GM18868 (cell line): ENCODE results near the gene EXOSC2.
A peak's percentile ranks its signal among the peaks of the same experiment; 100 is the strongest.

Experiments used
- ATAC-seq: cut with Tn5 transposase; IDR thresholded peaks from one replicate; pipeline ENCODE4 v1.9.1; 2021; ENCODE audit warnings: mild to moderate bottlenecking, moderate library complexity; ENCODE audit not compliant: unreplicated experiment

The EXOSC2 gene

DNA sequence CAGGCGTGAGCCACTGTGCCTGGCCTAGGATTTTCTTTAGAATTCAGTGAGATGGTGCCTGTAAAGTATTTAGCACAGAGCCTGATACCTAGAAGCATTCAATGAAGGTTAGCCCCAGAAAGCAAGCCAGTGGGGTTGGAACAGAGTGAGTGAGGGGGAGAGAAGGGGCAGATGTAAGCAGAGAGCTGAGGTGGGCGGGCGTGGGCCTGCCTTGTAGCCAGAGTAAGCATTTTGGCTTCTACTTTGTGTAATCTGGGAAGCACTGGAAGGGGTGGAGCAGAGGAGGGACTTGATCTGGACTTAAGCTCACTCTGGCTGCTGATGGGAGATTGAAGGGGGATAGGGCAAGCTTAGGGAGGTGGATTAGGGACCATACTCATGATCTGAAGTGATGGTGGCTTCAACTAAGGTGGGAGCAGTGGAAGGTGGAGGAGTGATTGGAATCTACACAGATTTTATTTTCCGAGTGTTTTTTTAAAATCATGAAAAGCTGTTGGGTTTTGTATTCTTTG lies 2.6 kb downstream of the EXOSC2 start:
- ATAC-seq, result no peak

DNA sequence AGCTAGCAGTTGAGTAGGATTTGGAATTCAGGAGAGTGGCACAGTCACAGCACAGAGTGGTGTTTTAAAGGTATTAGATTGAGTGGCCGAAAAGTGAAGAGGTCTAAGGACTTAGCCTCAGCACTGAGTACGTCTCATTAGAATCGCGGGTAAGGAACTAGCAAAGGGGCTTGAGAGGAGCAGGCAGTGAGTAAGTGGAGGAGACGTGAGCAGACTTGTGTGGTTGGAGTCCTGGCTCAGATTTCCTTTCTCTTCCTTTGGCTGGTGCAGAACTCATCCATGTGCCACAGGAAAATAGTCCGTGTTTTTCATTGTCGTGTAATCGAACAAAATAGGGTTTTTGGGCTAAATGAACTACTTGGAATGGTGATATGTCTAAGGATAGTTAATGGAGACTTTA lies 3.4 kb downstream of the EXOSC2 start:
- ATAC-seq, result no peak

DNA sequence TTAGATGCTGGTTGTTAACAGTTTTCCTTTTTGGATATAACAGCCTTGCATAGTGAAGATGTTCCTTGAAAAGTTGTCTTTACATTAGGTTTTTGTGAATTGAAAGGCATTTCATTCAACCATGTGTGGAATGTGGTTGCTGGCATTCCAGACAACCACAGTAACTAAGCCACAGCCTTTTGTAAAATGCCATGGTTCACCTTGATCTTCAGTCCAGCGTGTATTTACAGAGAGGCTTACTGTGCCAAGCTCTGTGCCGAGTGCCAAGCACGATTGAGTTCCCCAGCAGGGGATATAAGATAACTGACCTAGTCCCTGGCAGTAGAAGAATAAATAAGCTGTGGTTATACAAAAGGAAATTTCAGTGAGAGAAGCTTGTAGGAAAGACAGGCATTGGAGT lies 4.9 kb downstream of the EXOSC2 start:
- ATAC-seq, result no peak

DNA sequence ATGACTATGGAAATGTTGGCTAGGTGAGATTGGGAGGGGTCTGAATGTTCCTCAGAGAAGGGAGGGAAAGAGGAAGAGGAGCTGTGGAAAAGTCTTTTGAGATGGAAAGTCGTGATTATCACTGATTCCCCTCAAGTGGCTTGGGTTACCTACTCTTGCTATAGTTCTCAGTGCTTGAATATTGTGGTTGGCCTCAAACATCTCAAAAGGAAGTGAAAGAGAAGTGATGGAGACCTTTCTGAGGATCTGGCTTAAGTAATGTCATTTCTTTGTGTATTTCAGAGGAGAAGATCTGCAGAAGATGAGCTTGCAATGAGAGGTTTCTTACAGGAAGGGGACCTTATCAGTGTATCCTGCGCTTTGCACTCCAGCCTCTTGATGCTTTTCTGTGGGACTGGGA lies 5.5 kb downstream of the EXOSC2 start:
- ATAC-seq, result no peak

DNA sequence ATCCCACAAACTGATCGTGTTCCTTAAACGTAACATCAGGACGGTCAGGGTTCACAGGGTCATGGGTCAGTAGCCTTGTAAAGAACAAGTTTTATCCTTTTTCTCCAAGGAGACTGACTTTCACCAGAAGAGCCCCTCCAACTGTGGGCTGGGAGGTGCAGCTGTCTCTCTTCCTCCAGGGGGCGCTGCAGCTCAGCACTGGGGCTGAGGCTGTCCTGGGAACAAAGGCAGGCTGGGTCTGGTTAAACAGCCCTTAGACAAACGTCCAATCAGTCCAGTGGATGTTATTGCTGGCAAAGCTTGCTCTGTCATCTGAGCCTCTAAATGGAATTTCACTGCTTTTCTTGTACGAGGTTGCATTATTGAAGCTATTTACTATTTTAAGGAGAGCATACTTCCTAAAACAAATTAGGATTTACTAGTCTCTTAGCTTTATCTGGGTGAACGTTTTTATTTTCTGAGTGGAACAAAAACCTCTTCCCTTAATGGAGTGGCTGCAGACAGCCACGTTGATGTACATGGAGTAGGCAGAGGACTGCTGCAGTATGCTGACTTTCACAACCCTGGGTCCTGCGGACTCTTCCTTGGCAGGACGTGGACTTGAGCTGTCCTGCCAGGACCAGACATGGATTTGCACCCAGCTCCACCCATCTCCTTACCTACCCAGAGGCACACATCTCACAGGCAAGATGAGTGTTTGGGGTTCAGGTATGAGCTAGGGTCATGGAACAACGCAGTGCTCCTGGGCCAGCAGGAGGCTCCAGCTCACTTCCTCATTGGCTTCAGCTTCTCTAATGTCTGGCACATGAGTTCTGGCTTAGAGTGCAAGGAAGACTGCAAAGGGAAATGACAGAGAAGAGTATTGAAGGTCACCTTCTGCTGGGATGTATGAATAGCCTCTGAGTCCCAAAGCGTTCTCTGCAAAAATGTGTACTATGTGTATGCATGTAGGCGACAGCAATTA lies 7.8 kb downstream of the EXOSC2 start:
- ATAC-seq, result no peak

DNA sequence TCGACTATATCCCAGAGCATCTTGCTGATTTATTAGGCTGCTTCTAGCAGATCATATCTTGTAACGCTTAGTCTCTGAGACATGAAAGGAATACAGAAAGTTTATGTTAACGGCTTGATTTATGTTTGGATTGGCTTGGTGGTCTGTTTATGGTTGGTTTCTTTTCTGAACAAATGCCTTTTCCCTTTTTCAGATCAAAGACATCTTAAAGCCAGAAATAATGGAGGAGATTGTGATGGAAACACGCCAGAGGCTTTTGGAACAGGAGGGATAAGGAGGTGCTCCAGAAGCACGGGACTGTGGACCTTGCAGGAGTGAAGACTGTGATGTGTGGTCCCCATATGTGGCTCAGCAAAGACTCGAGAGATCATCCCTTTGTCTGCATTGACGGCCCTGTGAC lies 9.9 kb downstream of the EXOSC2 start:
- no peak for ATAC-seq

DNA sequence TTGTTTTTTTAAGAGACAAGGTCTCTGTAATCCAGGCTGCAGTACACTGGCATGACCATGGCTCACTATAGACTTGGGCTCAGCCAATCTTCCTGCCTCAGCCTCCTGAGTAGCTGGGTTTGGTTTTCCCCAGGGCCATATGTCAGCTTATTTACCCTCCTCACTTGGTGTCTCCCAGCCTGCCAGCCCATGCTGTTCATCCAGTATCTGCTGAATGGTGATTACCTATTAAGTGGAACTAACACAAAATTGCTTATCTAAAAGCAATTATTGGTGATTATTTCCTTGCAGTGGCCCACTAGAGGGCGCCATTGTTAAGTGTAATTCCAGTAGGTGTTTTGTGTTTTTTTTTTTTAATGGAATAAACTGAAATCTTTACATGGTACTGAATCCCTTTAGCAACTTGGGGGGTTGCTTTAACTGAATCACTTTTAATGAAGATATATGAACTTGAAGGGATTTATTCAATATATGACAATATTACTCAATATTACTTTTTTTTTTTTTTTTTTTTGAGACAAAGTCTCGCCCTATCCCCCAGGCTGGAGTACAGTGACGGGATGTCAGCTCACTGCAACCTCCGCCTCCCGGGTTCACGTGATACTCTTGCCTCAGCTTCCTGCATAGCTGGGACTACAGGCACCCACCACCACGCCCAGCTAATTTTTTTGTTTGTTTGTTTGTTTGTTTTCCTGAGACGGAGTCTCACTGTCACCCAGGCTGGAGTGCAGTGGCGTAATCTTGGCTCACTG lies 13.8 kb downstream of the EXOSC2 start:
- no peak for ATAC-seq

DNA sequence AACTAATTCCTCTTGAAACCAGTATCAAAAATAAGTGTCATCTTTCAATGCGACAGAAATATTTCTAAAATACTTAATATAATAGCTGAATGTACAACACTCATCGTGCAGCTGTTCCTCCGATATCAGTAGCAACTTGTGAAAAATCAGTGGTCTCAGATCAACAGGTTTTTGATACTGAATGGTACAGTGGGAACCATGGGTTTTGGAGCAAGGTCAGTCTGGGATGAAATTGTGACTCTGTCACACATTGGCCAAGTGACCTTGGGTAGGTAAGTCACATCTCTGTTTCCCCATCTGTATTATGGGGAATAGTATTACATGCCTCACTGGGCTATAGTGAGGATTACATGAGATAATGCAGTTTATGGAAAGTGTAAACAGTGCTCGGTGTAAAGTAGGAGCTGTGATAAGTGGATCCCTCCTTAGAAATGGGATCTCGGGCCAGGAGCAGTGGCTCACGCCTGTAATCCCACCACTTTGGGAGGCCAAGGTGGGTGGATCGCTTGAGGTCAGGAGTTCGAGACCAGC lies 17.3 kb downstream of the EXOSC2 start:
- ATAC-seq, result no peak

DNA sequence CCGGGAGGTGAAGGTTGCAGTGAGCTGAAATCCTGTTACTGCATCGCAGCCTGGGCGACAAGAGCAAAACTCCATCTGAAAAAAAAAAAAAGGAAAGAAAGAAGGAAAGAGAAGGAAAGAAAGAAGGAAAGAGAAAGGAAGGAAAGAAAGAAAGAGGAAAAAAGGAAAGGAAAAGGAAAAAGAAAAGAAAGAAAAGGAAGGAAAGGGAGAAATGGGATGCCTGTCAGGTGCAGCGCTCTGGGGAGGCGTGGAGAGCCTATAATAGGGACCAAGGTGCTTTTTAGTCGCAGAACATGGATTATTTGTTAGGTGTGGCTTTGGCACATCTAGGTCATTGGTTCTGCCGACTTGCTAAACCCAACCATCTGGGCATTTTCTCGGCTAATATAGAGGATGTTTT lies 17.9 kb downstream of the EXOSC2 start:
- ATAC-seq, result no peak

DNA sequence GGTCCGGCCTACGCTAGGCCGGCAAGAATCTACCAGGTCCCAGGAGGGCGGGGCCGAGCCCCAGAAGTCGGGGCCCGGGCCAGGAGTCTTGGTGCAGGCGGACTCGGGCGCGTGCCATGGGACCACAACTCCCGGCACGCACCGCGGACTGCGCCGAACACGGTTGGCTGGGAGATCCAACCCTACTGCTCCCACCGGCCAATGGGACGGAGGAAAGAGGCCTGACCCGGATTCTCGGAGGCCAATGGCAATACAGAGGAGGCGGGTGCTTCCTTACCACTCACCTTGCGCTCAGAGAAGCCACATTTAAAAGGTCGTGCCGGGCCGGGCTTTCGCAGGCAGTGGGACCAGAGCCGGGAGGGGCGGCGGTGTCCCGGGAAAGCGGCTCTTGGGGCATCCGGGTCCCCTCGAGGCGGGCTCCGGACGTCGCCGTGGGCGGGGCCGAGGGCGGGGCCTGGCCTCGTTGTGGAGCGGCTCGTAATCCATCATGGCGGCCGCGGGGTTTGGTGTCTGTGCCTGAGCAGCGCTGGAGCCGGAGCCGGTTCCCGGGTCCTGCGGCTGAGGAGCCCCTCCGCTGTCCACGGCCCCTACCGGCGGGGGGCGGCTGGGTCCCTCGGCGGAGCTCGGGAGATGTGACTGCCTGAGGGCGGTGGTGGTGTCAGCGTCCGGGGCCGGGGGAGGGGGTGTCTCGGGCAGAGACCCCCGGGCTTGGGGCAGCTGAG lies 19.1 kb downstream of the EXOSC2 start:
- peak; percentile 94 for ATAC-seq

DNA sequence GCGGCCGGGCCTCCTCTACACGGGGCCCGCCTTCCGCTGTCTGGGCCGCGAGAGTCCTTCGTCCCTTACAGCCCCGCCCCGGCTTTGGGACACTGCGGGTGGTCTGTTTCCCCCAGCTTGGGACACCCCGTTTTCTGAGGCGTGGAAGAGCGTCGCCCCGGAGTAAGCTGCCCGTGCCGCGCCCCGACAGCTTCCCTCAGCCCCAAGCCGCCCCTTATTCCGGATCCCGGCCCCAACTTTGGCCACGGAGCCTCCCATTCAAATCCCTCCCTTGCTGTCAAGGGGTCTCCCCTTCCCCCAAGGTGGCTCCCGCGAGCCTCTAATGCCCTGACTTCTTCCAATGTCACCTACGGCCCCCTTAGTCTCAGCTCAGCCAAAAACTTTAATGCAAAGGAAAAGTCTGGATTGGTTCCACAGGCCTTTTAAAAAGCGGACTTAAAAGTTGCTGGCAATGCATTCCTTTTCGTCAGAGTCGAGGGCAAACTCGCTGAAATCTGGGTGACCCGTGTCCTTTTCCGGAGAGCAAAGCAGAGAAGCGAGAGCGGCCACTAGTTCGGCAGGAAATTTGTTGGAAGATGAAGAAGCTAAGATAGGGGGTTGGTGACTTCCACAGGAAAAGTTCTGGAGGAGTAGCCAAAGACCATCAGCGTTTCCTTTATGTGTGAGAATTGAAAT lies 19.8 kb downstream of the EXOSC2 start:
- ATAC-seq, result no peak

DNA sequence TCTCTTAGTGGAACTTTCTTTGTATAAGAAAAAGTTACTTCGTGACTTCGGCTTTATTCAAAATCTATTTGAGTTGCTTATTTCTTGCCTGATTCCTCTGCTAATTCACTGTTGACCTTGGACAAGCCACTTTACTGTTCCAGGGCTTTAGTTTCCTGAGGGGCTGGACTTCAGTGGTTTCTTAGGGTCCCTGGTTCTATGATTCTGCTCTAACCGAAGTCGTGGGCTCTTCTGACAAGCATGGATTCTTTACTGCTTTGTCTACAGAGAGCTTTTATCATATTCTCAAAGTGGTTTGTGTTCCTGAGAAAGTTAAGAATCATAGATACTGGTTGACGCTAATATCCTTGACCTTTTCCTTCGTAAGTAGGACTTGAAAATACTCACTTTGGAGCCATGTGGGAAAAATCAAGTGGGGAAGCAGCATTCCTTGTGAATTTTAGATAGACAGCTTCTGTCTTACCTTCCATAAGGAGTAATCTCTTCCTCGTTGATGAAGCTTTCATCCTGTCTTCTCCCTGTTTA lies 21.1 kb downstream of the EXOSC2 start:
- ATAC-seq, result no peak

DNA sequence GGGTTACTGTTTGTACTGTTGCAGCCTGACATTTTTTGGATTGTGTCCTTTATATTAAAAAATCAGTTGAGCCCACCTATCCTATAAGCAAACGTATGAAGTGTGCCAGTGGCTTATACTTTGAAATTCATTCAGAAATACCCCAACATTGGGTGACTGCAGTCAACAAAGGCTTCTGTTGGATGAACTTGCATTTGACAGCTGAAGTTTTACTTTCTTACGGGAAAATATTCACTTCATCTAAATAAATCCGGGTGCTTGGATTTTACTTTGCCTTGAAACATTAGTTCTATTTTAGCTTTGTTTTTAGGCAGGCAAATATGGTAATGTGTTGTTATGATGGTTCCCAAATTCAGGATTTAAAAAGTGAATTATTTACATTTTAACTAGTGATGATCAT lies 21.7 kb downstream of the EXOSC2 start:
- no peak for ATAC-seq

DNA sequence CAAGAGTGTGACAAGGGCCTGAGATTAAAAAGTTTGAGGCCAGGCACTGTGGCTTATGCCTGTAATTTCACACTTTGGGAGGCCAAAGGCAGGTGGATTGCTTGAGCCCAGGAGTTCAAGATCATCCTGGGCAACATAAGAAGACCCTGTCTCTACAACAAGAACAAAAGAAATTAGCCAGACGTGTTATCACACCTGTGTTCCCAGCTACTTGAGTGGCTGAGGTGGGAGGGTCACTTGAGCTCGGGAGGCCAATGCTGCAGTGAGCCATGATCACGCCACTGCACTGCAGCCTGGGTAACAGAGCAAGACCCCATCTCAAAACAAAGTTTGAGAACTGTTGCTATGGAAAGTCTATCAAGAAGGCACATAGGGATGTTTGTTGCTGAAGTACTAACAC lies 25.0 kb downstream of the EXOSC2 start:
- ATAC-seq, result no peak

DNA sequence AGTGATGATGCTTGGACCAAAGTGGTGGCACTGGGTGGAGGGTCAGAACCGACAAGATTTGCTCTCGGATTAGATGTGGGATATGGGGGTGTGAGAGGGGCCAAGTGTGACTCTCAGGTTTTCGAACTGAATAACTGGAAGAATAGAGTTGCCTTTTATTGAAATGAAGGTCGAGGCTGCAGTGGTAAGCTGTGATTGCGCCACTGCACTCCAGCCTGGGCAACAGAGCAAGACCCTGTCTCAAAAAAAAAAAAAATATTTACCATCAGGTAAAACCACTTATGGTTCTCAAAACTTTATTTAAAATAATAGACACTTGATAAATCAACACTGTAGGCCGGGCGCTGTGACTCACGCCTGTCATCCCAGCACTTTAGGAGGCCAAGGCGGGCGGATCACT lies 27.2 kb downstream of the EXOSC2 start:
- ATAC-seq, result no peak

DNA sequence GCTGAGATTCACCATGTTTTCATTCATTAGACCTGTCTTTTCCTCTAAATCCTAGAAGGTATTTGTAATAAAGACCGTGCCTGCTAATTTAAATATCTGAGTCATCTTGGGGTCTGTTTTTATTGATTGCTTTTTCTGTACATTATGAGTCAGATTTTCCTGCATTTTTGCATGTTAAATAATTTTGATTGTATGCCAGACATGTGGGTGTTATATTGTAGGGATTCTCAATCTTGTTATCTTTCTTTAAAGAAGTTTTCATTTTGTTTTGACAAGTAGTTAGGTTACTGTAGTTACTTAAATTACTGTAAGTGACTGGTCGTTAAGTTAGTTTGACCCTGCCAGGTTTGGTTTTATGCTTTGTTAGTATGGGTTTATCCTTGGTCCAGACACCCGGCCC lies 35.1 kb downstream of the EXOSC2 start:
- ATAC-seq, result no peak

DNA sequence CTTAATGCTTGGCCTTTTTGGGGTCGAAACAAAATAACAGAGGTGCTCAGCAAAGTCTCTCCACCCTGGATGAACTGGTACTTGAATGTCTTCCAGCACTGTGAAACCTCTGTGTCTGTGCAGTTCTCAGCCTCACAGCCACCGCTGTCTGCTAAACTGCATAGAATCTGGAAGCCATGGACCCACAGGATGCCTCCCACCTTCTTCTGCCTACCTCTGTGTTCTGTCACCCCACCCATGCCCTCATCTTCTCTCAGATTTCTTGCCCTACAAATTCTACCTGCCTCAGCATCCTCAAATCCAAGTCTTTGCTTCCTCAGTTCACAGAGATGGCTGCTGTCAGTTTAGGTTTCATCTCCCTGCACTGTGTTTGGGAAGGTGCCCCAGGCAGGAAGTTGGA lies 35.6 kb downstream of the EXOSC2 start:
- ATAC-seq, result no peak

DNA sequence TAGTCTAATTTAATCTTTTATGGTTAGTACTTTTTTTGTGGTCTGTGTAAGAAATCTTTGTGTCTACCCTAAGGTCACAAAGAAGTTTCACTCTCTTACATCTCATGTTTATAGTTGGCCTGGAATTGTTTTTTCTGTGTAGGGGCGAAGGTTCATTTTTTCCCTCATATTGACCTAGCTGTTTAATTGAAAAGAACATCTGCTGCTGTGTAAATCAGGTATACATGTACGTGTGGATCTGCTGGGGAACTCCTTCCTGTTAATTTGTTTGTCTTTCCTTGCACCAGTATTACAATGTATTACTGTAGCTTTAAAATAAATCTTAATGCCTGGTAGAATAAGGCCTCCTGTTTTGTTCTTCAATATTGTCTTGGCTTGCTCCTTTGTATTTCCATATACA lies 37.8 kb downstream of the EXOSC2 start:
- ATAC-seq, result no peak

DNA sequence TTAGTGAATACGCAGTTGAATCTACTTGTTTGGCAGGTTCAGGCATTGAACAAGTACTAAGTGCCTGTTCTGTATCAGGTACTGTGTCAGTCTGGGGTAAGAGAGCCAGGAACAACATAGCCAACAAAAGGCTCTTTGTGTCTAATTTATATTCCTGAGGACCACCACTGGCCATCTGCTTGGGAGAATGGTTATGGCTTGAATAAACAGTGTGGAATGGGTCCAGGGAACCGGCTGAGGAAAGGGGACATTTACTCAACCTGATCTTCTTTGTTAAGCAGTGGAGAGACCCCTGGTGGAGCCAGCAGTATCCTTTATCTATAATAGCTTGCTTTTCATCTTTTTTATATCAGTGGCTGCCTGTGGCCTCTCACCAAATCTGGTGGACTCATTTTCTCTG lies 38.6 kb downstream of the EXOSC2 start:
- ATAC-seq, result no peak

DNA sequence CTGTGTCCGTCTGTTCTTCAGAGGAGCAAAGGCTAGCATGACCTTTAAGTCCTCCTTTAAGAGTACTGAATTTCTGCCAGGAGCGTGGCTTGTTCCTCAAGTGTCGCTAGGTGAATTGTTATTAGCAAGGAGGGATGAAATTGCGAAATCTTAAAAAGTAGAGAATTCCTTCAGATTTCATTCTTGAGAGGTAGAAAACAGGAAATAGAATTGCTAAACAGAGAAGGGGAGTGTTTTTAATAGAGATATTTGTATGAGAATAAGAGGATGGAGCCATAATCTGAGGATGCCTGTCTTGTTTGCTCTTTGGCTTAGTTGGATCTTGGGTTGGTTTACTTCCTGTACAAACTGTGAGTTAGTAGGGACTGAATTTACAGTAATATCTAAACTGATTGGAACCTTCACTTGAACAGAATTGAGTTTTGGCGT lies 39.2 kb downstream of the EXOSC2 start:
- ATAC-seq, result no peak
